GM12874 (cell line): ENCODE results near the gene PXDC1.

ENCODE experiments used
- TF ChIP-seq, protein P1 (sequence below): IDR thresholded peaks from 2 replicates; pipeline ENCODE4 v1.5.1; 2011; ENCODE audit warnings: low read depth, mild to moderate bottlenecking, control low read depth, low read length, moderate library complexity; ENCODE audit not compliant: insufficient read depth

The PXDC1 gene

GRCh38 chr6:3788408-3789017 lies 37.0 kb upstream of the PXDC1 start:
- TF ChIP-seq, protein P1, sequence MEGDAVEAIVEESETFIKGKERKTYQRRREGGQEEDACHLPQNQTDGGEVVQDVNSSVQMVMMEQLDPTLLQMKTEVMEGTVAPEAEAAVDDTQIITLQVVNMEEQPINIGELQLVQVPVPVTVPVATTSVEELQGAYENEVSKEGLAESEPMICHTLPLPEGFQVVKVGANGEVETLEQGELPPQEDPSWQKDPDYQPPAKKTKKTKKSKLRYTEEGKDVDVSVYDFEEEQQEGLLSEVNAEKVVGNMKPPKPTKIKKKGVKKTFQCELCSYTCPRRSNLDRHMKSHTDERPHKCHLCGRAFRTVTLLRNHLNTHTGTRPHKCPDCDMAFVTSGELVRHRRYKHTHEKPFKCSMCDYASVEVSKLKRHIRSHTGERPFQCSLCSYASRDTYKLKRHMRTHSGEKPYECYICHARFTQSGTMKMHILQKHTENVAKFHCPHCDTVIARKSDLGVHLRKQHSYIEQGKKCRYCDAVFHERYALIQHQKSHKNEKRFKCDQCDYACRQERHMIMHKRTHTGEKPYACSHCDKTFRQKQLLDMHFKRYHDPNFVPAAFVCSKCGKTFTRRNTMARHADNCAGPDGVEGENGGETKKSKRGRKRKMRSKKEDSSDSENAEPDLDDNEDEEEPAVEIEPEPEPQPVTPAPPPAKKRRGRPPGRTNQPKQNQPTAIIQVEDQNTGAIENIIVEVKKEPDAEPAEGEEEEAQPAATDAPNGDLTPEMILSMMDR, result no peak

GRCh38 chr6:3786141-3786540 lies 34.6 kb upstream of the PXDC1 start:
- TF ChIP-seq, protein P1, result no peak

DNA sequence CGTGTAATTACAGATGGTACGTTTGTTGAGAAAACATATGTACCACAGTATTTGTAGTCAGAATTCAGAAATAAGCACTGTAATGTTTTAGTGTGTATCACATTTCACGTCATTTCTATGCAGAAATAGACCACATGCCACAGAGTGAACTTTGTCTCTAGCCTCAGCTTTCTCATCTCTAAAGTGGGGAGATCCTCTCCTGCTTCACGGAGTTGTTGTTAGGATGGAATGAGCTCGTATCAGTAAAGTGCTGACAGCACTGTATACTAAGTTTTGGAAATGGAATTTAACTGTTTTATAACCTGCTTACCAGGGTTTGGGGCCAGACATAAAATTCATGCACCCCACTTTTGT lies 34.2 kb upstream of the PXDC1 start:
- TF ChIP-seq, protein P1, result no peak

- TF ChIP-seq, protein P1, result no peak
These were observed 33.6 kb upstream of the PXDC1 start for GRCh38 chr6:3784885-3785744.

DNA sequence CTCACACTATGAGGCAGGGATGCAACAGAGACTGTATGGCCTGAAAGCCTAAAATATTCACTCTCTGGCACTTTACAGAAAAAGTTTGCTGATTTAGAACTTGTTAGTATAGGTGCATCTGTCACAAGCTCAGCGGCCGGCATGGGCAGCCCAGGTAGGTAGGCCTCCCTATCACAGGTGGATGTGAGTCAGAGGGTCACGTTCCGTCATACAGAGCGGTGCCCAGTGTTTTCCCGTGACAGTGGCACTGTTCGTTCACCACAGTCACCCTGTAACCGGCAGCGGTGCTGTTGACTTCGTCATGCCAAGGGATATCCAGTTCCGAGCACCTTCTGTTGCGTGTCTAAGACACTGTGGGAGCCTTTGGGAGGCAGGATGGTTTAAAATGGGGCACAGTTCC lies 32.9 kb upstream of the PXDC1 start:
- TF ChIP-seq, protein P1, result no peak

- TF ChIP-seq, protein P1, result no peak
These were observed 31.6 kb upstream of the PXDC1 start for GRCh38 chr6:3782876-3783832.

GRCh38 chr6:3781504-3781903 lies 30.0 kb upstream of the PXDC1 start:
- TF ChIP-seq, protein P1, result no peak
